C4-2B (cell line): ENCODE measurements around the gene ESRRG.

Experiments
- ZFX ChIP-seq: fragments of 450-650 bp; IDR thresholded peaks from 2 replicates; pipeline ENCODE4 v1.6.1; 2017
- TF ChIP-seq, protein P1 (sequence below): fragments of 450-650 bp; conservative IDR thresholded peaks from 2 replicates; pipeline ENCODE4 v1.5.1; 2017; ENCODE audit warnings: mild to moderate bottlenecking

DNA sequence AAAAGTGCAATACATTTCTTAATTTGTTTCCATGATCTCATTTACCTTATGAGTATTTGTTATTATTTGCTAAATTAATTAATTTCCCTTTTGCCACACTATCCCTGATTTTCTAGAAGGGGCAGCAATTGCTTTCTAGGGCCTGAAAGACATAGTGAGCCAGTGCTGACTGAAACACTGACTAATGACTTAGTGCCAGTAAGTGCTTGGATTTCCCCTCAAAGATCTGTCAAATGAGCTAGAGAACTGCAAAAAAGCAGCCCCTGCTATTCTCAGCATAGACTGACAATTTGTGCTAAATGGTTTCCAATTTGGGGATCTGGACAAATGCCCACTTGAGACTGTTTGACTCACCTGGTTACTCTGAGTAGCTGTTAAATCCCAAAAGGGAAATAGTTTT, 264.4 kb downstream of the ESRRG start:
- TF ChIP-seq, protein P1, sequence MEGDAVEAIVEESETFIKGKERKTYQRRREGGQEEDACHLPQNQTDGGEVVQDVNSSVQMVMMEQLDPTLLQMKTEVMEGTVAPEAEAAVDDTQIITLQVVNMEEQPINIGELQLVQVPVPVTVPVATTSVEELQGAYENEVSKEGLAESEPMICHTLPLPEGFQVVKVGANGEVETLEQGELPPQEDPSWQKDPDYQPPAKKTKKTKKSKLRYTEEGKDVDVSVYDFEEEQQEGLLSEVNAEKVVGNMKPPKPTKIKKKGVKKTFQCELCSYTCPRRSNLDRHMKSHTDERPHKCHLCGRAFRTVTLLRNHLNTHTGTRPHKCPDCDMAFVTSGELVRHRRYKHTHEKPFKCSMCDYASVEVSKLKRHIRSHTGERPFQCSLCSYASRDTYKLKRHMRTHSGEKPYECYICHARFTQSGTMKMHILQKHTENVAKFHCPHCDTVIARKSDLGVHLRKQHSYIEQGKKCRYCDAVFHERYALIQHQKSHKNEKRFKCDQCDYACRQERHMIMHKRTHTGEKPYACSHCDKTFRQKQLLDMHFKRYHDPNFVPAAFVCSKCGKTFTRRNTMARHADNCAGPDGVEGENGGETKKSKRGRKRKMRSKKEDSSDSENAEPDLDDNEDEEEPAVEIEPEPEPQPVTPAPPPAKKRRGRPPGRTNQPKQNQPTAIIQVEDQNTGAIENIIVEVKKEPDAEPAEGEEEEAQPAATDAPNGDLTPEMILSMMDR: no peak
- no peak for TF ChIP-seq ZFX
